Coronary artery (tissue), 2 donors: Measurements from ENCODE around the gene CAMTA2.

ENCODE experiments used
- DNase-seq: peaks from one replicate; pipeline ENCODE4 v3.0.0-alpha.2; 2017; ENCODE audit warnings: low spot score
- H3K27ac ChIP-seq, 2 donors: fragments of 200-600 bp; sonication (generic); one replicate each; pipeline ENCODE4 v1.5.1; 2016 to 2019
- H3K4me3 ChIP-seq: fragments of 200-600 bp; sonication (generic); 2 replicates; pipeline ENCODE4 v1.5.1; 2016; ENCODE audit warnings: mild to moderate bottlenecking, moderate library complexity
- TF ChIP-seq, protein P1 (sequence below): fragments of 200-600 bp; sonication (generic); IDR thresholded peaks from one replicate; pipeline ENCODE4 v1.5.1; 2019; ENCODE audit warnings: antibody characterized with exemption

The CAMTA2 gene

GRCh38 chr17:4973256-4974114 is 14.0 kb downstream of the CAMTA2 start:
- Histone ChIP-seq H3K27ac (peak overlapping the region; percentile 36 to 50), H3K4me3 (no peak overlapping the region)
- no peak for DNase-seq
- TF ChIP-seq, protein P1, sequence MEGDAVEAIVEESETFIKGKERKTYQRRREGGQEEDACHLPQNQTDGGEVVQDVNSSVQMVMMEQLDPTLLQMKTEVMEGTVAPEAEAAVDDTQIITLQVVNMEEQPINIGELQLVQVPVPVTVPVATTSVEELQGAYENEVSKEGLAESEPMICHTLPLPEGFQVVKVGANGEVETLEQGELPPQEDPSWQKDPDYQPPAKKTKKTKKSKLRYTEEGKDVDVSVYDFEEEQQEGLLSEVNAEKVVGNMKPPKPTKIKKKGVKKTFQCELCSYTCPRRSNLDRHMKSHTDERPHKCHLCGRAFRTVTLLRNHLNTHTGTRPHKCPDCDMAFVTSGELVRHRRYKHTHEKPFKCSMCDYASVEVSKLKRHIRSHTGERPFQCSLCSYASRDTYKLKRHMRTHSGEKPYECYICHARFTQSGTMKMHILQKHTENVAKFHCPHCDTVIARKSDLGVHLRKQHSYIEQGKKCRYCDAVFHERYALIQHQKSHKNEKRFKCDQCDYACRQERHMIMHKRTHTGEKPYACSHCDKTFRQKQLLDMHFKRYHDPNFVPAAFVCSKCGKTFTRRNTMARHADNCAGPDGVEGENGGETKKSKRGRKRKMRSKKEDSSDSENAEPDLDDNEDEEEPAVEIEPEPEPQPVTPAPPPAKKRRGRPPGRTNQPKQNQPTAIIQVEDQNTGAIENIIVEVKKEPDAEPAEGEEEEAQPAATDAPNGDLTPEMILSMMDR = no peak

GRCh38 chr17:4972752-4973151 is 14.7 kb downstream of the CAMTA2 start:
- no peak for DNase-seq
- peak overlapping the region in 1 of 2 donors; percentile 8 for H3K27ac ChIP-seq
- H3K4me3 ChIP-seq = no peak overlapping the region
- TF ChIP-seq, protein P1 = no peak

DNA sequence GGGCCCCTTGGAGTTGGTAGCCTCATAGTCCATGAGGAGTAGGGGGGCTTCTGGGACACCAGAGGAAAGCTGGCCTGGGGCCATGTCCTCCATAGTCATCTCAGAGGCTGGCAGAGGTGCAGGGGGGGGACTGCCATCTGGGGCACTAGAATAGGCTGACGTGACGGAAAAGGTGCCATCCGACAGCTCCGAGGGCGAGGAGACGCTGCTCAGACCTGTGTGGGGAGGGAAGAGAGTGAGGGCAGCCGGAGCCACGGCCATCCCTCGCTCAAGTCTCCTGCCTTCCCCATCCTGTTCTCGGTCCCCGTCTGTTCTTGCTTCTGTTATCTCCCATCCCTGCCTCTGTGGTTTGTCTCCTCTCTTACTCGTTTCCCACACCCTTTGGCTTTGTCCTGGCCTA is 15.2 kb downstream of the CAMTA2 start:
- TF ChIP-seq, protein P1 = no peak
- H3K4me3 ChIP-seq = no peak overlapping the region
- no peak for DNase-seq
- H3K27ac ChIP-seq = peak overlapping the region in 1 of 2 donors; percentile 8

DNA sequence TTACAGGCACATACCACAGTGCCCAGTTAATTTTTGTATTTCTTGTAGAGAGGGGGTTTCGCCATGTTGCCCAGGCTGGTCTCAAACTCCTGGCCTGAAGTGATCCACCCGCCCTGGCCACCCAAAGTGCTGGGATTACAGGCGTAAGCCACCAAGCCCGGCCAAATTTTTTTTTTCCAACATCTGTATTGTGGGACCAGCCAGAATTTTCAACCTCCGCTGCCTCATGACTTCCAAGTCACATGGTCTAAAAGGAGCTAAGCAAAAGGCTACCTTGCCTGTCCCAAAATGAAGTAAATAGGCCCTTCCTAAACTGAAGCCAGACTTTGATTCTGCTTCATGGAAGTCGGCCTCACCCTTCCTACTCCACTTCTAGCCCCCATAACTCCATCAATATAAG is 15.6 kb downstream of the CAMTA2 start:
- TF ChIP-seq, protein P1 = no peak

GRCh38 chr17:4970273-4970672 is 17.2 kb downstream of the CAMTA2 start:
- H3K27ac ChIP-seq = peak overlapping the region in 1 of 2 donors; percentile 98
- TF ChIP-seq, protein P1 = no peak
- no peak overlapping the region for H3K4me3 ChIP-seq
- no peak for DNase-seq

More for the DNA sequence above, 15.6 kb downstream of the CAMTA2 start:
- Histone ChIP-seq H3K27ac (peak overlapping the region in 1 of 2 donors; percentile 8), H3K4me3 (no peak overlapping the region)
- no peak for DNase-seq

GRCh38 chr17:4969551-4970173 is 17.8 kb downstream of the CAMTA2 start:
- Histone ChIP-seq H3K4me3 (no peak overlapping the region), H3K27ac (peak overlapping the region; percentile 85 to 98)
- DNase-seq = no peak
- TF ChIP-seq, protein P1 = no peak
